ENCODE results near the gene MAP3K4. TPM values are rescaled to one million over a fixed set of nuclear protein-coding genes. Genes with fewer than 3 reads are reported as not detected.
"Not testable (repeated sequence)": the region's sequence is repeated elsewhere in the genome, so short reads cannot be mapped to it uniquely, and the experiment has no call there.

Gene MAP3K4
- total and polyA plus RNA-seq, 2 of the 8 experiments (the other 6 are each of a cell fraction or from before 2014, with no cell fraction given) = 16.6 to 51.6 TPM

- no peak for TF ChIP-seq CTCF (IDR thresholded peaks at IDR 0.05; ENCODE audit: control extremely low read depth in 1 of 3, insufficient read depth in 1 of 3, low read depth in 1 of 3, low read length in 3 of 3)
- no peak for TF ChIP-seq TCF12 (IDR thresholded peaks at IDR 0.05; ENCODE audit: low read depth, low read length)
- TF ChIP-seq POLR2AphosphoS5 (IDR thresholded peaks at IDR 0.05; ENCODE audit: low read depth, low read length) = no peak
- no peak for TF ChIP-seq ATF2 (IDR thresholded peaks at IDR 0.05; ENCODE audit: low read length)
- no peak for TF ChIP-seq EGR1 (IDR thresholded peaks at IDR 0.05; ENCODE audit: borderline replicate concordance, low read depth, low read length)
- TF ChIP-seq CTBP2 (IDR thresholded peaks at IDR 0.05; ENCODE audit: borderline replicate concordance, insufficient read depth, insufficient read length, low read length) = no peak
- TF ChIP-seq CHD2 (IDR thresholded peaks at IDR 0.05; ENCODE audit: low read length) = no peak
These were observed 126.4 kb downstream of the MAP3K4 start (continued) for GRCh38 chr6:161117942-161118341.

GRCh38 chr6:161123319-161123718, 131.8 kb downstream of the MAP3K4 start:
- H2BK20ac ChIP-seq (ENCODE audit: low read length); H3K4me2 ChIP-seq (ENCODE audit: insufficient read depth in 1 of 2, low read depth in 2 of 2, low read length in 2 of 2); H3K23me2 ChIP-seq (ENCODE audit: low read depth, low read length); H4K91ac ChIP-seq (replicated peaks; ENCODE audit: insufficient read length, low read length); H4K20me1 ChIP-seq (replicated peaks in 1 of 2; ENCODE audit: control insufficient read depth in 1 of 2, insufficient read depth in 2 of 2, low read length in 2 of 2); H3K23ac ChIP-seq (ENCODE audit: insufficient read length); H3K4ac ChIP-seq (replicated peaks; ENCODE audit: insufficient read length, low read depth, low read length); H4K5ac ChIP-seq (ENCODE audit: insufficient read length, low read depth, low read length); H4K8ac ChIP-seq (ENCODE audit: extremely low read depth, insufficient read depth, low read length); H3K14ac ChIP-seq (ENCODE audit: insufficient read length); H2BK15ac ChIP-seq (ENCODE audit: low read length); H2BK5ac ChIP-seq (ENCODE audit: low read depth, low read length); H3K79me1 ChIP-seq (ENCODE audit: low read depth, low read length); H3K56ac ChIP-seq (replicated peaks; ENCODE audit: insufficient read length, low read depth, low read length); DNase-seq (ENCODE audit: low read depth in 1 of 2, low spot score in 2 of 2); H3K4me1 ChIP-seq (replicated peaks in 1 of 4; ENCODE audit: control insufficient read depth in 3 of 4, insufficient read depth in 4 of 4, low read length in 3 of 4); H2AK5ac ChIP-seq (ENCODE audit: low read depth, low read length); H3K79me2 ChIP-seq (ENCODE audit: control insufficient read depth in 1 of 2, insufficient read depth in 2 of 2, low read length in 2 of 2); H3K27ac ChIP-seq (ENCODE audit: low read depth, low read length); H3K27me3 ChIP-seq (replicated peaks in 1 of 4; ENCODE audit: control insufficient read depth in 3 of 4, extremely low read depth in 1 of 4, insufficient read depth in 3 of 4, low read length in 3 of 4); H2BK12ac ChIP-seq (ENCODE audit: low read depth, low read length); H3K9ac ChIP-seq (replicated peaks in 1 of 4; ENCODE audit: extremely low read depth in 1 of 4, low read depth in 3 of 4, low read length in 3 of 4); H3K18ac ChIP-seq (ENCODE audit: extremely low read depth, low read length); FAIRE-seq; POLR2A ChIA-PET (ENCODE audit: partially characterized antibody); H2AFZ ChIP-seq (ENCODE audit: low read length); H2BK120ac ChIP-seq (replicated peaks; ENCODE audit: low read depth, low read length); H3K4me3 ChIP-seq (ENCODE audit: extremely low read depth in 1 of 4, insufficient read depth in 2 of 4, low read depth in 3 of 4, low read length in 4 of 4): not testable (repeated sequence)
- Histone ChIP-seq H3K36me3 (ENCODE audit: control insufficient read depth in 2 of 4, insufficient read depth in 4 of 4, low read length in 3 of 4) (peaks cover 0 to 35% (median 9%) of the 10 kb centered on the region in 4 experiments; a peak in 3 of 8 replicates), H3K9me3 (ENCODE audit: insufficient read depth in 2 of 2, low read depth in 1 of 2, low read length in 1 of 2) (peaks cover 23 to 28% of the 10 kb centered on the region in 2 experiments)
- CTCF ChIA-PET (ENCODE audit: partially characterized antibody) = interaction anchor here (0.7 to 1.2 kb wide), 3 partner anchors 30 to 373 kb away, joined by 3 to 4 read pairs (median 3); no protein-coding TSS in a partner anchor
